HG03060 (cell line): Measurements from ENCODE around the gene GSTO2.

Experiments
- ATAC-seq: cut with Tn5 transposase; IDR thresholded peaks from one replicate; pipeline ENCODE4 v1.9.1; 2021; ENCODE audit warnings: low read depth, moderate number of reproducible peaks; ENCODE audit not compliant: unreplicated experiment

The GSTO2 gene

DNA sequence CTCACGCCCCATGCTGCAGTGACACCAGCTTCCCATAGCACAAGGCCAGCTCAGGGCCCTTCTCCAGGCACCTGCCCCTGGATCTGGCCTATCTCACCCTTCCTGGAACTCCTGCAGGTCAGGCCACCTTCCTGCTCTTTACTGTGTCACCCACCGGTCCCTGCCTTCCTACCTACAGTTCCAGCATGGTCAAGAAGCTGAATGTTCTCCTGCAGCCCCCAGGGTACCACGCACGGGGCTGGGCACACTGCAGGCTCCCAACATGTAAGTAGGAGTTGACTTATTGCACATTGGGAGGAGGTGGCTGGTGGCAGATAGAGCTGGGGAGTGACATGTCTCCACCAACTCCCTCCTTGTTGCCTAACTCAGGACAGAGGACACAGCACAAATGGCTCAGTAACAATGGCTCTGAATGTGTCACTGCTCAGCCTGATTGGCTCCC is 54.8 kb downstream of the GSTO2 start:
- ATAC-seq: no peak

DNA sequence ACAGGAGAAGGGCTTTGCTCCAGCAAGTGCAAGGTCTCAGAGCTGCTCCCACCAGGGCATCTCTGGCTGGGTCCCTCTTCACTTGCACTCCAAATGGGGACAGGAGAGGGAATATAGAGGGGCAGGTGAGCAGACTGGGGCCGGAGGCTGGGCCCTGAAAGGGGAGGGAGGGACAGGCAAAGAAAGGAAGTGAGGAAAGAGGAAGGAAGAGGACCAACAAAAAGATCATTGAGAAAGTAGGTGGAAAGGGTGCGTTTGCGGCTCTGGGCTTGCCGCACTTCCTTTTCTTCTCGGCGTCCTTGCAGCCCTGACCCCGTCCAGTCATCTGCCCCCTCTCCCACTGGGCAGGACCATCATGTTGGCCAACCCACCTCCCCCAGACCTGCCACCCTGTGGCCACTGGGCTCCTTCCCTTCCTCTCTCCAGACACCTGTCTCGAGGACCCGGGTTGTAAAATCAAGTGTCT is 55.3 kb downstream of the GSTO2 start:
- no peak for ATAC-seq

DNA sequence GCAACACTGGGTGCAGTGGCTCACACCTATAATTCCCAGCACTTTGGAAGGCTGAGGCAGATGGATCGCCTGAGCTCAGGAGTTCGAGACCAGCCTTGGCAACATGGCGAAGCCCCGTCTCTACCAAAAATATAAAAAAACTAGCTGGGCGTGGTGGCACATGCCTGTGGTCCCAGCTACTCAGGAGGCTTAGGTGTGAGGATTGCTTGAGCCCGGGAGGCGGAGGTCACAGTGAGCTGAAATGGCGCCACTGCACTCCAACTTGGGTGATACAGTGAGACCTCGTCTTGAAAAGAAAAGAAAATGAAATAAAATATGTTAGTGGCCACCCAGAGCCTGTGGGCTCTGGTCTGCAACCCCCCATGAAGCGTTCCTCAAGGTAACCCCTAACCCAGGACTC is 55.9 kb downstream of the GSTO2 start:
- ATAC-seq: no peak

DNA sequence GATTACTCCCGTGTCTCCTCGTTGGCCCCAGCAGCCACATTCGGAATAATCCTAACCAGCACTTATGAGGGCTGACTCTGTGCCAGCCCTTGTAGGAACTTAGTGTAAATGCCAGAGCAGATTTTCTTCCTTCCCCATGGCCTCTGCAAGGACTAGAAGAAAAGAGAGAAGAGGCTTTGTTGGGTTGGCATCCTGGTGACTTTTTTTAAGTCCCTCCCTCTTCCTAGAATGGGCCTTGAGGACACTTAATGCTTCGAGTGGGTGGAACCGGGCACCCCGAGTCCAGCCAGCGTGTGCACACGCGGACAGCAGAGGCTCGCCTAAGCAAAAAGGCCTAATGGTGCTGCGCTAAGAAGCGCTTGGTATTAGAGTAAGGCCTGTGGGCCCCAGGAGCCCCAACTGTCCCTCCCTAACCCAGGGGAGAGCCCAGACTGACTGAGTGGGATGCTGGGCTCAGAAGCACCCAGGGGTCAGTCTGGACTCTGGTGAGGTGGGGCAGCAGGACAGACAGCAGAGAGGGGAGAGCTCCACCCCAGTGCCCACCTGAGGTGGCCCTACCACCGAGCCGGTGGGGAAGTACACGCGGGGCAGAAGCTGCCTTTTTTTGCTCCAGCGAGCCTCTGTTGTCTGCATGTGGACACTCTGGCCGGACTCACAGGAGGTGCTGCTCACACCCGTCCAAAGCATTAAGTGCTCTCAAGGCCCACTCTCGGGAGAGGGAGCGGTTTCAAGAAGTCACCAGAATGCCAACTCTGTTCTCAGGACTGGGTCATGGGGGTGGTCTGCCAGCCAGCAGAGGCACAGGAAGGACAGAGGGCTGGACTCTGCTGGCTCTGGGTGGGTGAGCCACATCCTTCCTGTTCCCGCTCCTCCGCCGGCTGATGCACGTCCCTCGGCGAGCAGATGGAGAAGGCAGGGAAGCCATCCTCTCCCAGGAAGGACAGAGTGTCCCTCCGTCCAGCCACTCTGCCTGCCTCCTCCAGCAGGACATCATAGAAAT is 56.8 kb downstream of the GSTO2 start:
- no peak for ATAC-seq

DNA sequence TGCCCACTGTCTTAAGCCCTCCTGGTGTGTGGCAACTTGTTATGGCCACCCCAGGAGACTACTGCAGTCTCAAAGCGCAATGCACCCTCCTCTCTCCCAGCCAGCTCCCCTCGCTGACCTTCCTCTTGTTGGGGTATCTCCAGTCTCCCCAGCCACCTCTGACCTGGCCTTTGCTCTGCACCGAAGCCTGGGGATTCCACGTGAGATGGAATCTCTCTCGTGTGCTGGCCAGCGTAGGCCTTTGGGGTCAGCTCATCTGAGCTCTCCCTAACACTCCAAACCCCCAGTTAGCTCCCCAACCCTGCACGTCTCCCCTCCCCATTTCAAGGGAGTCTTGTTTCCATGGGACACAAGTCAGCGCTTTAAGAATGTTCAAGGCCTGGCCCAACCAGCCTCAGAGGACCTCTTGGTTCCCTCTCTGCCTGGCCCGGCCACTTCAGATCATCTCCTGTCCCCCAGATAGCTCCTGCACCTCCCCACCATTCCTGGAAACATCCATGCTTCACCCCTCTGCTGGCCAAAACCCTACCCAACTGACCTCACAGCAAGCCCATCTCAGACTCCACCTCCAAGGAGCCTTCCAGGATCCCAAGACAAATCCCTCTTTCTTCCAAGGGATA is 58.1 kb downstream of the GSTO2 start:
- no peak for ATAC-seq

DNA sequence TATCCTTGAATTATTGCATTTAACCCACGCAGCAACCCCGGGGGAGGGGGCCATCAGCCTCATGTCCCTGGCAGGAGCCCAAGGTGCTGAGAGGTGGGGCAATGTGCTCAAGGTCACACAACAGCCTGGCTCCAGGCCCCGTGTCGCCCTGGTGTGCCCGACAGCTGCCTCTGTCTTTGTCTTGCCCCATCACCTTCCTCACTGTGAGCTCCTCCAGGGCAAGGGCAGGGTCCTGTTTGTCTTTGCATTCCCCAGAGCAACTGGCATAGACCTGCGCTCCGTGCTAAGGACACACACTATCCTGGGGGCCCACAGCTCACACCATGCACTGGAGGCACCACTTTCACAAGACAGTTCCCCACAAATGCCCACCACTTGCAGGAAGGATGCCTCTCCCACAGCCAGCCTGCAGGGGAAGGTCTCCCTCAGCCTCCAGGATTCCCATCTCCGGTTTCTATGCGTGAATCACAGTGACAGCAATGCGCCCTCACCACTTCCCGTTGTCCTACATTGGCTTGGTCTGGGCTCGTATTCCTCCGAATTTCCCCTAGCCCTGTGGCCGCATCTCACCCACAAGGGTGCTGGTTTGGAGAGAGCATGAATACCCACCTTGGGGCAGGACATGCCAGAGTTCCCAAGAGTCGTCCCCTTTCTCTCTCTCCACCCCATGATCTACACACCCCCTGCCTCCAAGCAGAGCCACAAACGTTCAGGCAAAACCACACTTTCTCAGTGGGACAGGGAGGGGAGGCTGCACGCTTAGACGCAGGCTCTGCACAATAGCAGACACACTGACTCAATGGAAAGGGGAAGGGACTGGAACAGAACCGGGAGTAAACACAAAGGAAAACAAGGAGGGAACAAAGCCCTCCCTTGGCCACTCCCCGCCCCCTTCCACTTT is 59.0 kb downstream of the GSTO2 start:
- no peak for ATAC-seq

DNA sequence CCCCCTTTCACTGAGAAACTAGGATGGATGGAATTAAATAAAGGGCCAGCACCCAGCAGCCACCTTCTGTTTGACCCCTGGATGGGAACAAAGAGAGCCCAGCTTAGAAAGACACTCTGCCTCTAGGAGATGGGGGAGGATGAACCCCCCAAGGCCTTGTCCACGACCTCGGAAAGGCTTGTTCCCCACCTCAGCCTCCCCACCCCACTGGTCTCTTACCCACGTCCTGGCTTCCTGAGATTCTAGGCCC is 59.6 kb downstream of the GSTO2 start:
- ATAC-seq: no peak

DNA sequence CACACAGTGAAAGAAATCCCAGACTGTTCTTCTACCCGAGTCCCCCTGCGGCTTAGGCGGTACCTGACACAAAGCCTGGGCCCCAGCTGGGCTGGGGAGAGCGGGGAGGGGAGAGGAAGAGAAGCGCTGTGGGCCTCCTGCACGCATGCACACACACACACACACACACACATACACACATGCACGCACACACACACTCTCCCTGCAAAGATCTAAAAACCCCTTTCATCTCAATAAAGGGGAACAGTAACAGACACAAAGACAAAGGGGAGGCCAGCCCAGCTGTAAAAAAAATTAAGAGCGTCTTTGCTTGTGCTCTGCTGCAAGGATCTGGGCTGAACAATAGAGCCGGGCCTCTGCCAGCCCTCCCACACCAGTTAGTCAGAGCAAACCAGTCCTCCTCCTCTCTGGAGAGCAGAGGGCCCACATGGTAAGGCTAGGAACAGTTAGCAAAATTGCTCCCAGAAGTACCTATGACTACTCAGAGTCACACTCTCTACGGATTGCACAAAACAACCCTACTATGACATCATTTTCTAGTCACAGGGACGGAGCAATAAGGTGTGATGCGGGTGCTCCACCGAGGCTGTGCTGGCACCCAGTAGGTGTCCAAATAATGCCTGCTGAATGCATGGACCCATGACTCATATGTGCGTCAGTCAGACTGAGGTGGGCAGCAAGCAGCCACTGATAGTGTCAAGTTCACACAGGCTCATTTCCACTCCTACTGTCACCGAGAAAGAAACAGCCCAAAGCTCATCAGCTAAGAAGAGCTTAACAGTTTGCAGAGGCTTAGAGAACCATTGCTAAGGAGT is 60.1 kb downstream of the GSTO2 start:
- peak; percentile 50 for ATAC-seq

DNA sequence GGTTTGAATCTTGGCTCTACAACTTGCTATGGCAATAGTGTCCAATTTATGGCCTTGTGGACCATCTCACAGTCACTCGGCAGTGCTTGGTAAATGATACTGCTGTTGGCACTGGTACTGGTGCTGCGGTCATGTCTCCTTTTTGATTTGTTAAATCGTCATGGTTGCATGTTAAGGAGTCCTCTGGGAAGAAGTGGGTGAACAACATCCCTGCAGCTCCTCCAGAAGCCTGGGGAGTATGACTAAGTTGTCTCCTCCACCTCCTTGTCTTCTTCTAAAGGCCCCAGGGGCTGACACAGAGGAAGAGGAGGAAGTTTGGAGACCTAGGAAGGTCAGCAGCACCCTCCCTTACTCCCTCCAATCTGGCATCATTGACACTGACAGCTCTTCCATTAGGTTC is 60.8 kb downstream of the GSTO2 start:
- no peak for ATAC-seq

DNA sequence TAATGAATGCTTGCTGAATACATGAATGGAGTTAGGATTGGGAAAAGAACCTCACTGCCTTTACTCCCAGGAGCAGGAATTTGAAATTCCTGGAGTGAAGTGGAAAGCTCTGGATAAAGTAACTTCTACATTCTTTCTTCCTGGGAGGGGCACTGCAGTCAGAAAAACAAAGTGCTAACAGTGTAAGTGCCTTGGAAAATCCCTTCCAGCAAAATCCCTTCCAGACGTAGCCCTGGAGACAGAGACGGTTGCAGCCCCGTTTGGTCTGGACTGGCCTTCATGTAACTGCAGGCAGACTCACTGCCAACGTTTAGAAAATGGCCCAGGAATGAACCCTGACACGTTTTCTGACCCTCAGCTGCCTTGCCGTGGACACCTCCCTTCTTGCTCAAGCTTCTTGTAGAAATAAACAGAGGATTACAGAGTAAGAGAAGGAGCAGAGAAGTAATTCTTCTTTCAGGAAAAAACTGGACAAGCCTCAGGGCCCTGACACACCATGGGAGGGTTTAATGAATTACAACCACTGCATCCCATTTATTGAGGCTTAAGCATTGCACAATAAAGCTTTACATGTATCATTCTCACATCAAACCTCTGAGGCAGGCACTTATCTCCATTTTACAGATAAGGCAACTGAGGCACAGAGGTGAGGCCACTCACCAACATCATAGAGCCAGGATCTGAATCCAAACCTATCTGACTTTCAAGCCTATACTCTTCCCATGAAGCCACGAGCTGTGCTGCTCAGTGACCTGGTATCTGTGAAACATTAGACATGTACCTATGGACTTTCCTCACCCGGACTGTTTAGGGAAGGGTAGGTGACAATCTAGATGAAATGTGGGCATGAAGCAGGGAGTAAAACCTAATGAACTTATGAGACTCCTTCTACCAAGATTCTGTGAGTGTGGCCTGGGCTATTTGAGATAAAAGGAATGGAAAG is 61.5 kb downstream of the GSTO2 start:
- ATAC-seq: no peak

DNA sequence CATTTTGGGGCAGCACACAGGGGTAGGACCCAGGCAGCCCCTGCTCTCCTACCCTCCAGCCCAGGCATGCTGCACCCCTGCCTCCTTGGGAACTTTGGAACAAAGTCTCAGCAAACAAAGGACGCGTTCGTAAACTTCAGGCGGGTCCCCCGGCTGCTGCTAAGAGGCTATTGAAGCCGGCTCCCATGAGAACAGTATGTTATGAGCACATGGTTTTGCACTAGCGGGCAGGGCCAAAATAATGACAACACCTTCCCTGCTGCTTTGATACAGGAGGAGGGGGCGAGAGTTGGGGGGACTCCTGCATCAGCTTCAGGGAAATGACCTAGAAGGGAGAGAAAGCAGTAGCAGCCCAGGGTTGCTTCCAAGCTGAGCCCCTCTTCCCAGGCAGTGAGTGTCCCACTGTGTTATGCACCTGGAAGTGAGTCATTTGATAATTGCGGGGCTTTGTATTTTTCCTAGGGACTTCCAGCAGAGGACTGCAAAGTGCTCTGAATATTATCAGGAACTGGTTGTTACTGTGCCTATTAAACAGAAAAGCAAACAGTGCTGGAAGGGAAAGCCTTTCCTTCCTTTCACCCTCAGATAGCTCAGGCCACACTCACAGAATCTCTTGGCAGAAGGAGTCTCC is 62.3 kb downstream of the GSTO2 start:
- no peak for ATAC-seq

DNA sequence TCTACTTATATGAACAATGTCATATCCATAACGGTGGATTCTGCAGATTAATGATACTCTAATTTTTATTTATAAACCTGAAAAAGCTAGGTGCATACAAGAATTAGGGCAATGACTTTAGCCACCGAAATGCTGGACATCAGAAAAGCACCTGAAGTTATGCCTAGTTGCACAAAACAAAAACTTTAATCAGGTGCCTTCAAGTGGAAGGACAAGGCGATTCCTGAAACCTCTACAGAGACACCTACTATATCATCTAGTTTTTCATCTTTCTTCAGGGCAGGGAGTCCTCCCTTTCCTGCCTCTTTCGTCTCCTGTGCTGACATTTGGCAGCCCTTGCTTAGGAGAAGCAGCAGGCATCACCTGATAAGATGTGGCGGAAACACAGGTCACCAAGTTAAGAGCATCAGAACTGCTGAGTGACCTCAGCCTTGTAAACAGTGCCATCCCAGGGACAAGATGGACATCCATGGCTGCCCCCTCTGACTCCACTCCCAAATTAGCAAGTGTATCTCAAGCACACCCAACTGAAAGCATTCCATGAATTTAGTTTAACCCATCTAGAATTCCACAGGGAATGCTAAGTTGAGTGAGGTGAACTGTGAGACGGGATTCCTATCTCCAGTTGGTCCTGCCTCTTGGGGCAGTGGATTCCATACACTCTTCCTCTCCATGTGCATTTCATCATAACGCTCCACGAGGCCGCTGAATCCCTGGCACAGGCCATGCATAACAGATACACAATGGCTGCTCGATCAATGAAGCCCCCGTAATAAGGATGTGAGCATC is 63.5 kb downstream of the GSTO2 start:
- ATAC-seq: no peak

DNA sequence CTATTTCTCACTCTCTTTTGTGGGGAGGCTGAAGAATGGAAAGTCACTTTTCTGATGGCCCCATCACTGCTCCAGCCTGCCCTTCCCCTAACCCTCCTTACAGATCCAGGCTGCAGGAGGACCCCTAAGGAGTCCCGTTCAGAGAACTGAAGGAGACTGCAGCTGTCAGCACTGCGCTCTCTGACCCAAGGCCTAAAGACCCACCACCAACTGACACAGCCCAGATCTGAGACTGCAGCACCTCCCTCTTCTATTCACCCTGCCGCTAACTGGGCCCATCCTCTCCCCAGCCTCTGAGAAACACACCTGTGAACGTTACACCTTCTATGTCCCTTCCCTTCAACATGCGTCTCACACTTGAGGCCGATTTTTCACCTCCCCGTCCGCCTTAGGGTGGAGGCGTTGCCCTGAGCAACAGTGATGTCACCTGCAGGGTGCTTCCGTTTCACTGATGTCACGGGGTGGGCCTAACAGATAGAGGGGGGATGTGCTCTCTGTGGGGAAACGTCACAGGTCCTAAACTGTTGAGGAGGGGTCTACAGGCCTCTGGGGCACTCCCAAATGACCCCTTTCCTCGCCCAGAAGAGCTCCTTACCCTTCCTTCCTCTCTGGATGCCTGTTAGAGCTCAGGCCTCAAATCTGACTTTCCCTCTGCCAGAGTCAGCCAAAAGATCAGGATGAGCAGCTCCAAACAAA is 64.2 kb downstream of the GSTO2 start:
- no peak for ATAC-seq

DNA sequence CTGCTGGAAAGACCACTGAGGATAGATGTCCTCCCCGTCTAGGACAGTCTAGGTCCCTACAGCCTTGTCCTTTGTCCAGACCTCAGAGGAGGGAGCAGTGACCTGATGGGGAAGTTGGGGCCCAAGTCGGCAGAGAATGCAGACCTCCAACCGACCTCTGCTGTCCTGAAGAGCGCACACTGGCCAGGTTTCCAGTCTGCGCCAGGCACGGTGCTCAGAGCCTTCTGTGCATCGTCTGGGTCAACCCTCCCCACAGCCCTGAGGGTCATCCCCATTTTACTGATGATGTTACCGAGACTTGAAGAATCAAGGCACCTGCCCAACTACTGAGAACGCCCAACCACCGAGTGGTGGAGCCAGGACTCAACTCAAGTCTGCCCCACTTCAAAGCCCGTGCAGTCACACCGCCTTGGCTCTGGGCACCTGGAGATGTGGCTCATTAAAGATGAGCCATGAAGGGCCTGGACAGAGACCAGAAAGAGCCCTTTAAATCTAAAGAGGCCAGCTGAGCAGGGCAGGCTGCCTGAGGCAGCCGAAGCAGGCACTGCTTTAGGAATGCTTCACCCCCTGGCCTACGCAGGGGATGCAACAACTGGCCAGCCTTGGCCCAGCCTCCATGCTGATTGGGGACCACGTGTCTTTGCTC is 64.9 kb downstream of the GSTO2 start:
- no peak for ATAC-seq

DNA sequence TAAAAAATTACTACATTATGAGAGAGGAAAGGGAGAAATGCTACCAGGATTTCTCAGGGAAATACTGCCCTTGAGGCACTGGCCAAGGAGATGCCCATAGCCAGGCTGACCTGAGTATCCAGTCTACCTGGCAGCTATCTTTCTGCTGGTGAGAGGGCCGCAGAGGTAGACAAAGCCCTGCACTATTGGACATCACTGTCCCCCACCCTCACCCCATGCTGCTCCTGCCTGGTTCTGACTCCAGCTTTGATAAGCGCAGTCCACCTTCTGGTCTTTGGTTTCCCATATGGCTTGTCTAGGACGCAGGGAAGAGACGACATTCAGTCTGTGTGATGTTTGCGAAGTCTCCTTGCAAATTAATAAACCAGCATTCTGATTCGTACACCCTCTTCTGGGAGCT is 65.6 kb downstream of the GSTO2 start:
- no peak for ATAC-seq

DNA sequence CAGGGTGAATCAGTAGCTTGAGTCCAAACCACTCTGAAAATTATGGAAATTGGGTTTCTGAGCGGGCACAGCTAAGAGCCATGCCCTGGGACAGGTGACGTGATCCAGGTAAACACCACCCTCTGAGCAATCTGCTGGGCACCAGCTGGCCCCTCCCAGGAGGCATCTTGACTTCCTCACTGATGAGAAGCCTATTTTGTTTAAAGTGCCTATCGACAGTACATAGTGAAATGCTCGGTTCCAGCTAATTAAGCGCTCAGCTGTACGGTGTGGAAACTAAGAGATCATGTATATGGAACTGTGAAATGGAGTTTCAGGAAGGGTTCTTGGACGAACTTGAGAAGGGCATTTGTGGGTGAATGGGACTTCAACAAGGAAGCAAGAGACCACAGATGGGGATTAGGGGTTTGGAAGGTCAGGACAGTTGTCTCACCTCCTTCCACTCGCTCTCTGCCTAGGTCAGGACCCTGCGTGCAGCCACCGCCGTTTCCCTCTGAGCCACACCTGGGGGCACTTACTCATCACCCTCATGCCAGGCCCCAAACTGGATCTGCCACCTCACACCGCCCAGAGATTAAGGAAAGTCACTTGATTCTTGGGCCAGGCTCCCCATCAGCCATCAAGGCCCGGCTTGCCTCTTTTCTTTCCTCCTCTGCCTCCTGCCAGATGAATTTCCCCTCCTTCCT is 66.1 kb downstream of the GSTO2 start:
- no peak for ATAC-seq
